Mammary epithelial cell (primary cell): Measurements from ENCODE around the gene DHX34.

ENCODE experiments used
- CTCF ChIP-seq, 2 donors: IDR thresholded peaks in 1 of 2; conservative IDR thresholded peaks in 1 of 2; 2 replicates each; pipeline ENCODE4 v1.5.1; 2011 to 2012; ENCODE audit warnings: inconsistent platforms in 2 of 2, low read length in 2 of 2, mild to moderate bottlenecking in 2 of 2, control low read depth in 1 of 2, low read depth in 1 of 2; ENCODE audit not compliant: insufficient read depth in 1 of 2; ENCODE audit errors: extremely low read depth in 1 of 2
- EZH2 ChIP-seq: IDR thresholded peaks from 2 replicates; pipeline ENCODE4 v1.6.1; 2012; ENCODE audit warnings: low read length, inconsistent platforms, borderline replicate concordance

GRCh38 chr19:47372603-47373002, 23.5 kb downstream of the DHX34 start:
- no peak for TF ChIP-seq CTCF (conservative IDR thresholded peaks at IDR 0.05 in 1 of 2, IDR thresholded peaks at IDR 0.05 in 1 of 2; ENCODE audit: extremely low read depth in 1 of 2, insufficient read depth in 1 of 2, low read depth in 1 of 2, low read length in 2 of 2)
- no peak for TF ChIP-seq EZH2
